WTC11 (cell line): Measurements from ENCODE around the gene FHAD1. TPM values are rescaled to one million over a fixed set of nuclear protein-coding genes. Genes with fewer than 3 reads are reported as not detected.

ENCODE experiments used
- ATAC-seq: fragments of 200-7000 bp; cut with Tn5 transposase; 2 replicates; pipeline ENCODE4 v1.10.0; 2021; ENCODE audit warnings: mild to moderate bottlenecking, moderate library complexity
- CTCF ChIA-PET: fragments of 300-600 bp; sonication (Branson Sonifier 250); formaldehyde crosslinking; loops from one replicate; lab custom pipeline; 2021; ENCODE audit warnings: antibody characterized with exemption; lab: Charles Lee
- POLR2A ChIA-PET: fragments of 350-600 bp; sonication (Branson Sonifier 250); formaldehyde crosslinking; loops from one replicate; lab custom pipeline; 2021; ENCODE audit warnings: antibody characterized with exemption; lab: Charles Lee
- DNase-seq: peaks from one replicate; pipeline ENCODE4 v3.0.0; 2021; ENCODE audit warnings: low spot score
- H3K27ac Mint-ChIP-seq: 2 replicates; pipeline ENCODE4 v1.8.0; 2021; ENCODE audit warnings: mixed read lengths
- H3K27me3 Mint-ChIP-seq: 2 replicates; pipeline ENCODE4 v1.8.0; 2021; ENCODE audit warnings: low read depth, mild to moderate bottlenecking, moderate library complexity, mixed read lengths
- H3K36me3 Mint-ChIP-seq: 2 replicates; pipeline ENCODE4 v1.8.0; 2021; ENCODE audit warnings: mixed read lengths
- H3K4me1 Mint-ChIP-seq: 2 replicates; pipeline ENCODE4 v1.8.0; 2022; ENCODE audit warnings: mixed read lengths
- H3K4me3 Mint-ChIP-seq: 2 replicates; pipeline ENCODE4 v1.8.0; 2021; ENCODE audit warnings: mild to moderate bottlenecking, moderate library complexity, mixed read lengths
- H3K9me3 Mint-ChIP-seq: 2 replicates; pipeline ENCODE4 v1.8.0; 2021; ENCODE audit warnings: mixed read lengths
- ATF6 ChIP-seq: sonication (generic); formaldehyde crosslinking; IDR thresholded peaks from 2 replicates; pipeline ENCODE4 v1.8.1; 2023; ENCODE audit warnings: mild to moderate bottlenecking, missing genetic modification reagents
- CBFB ChIP-seq: sonication (generic); formaldehyde crosslinking; IDR thresholded peaks from 2 replicates; pipeline ENCODE4 v1.8.1; 2022; ENCODE audit warnings: mild to moderate bottlenecking, low read depth, missing genetic modification reagents
- ESRRA ChIP-seq: sonication (generic); formaldehyde crosslinking; IDR thresholded peaks from 2 replicates; pipeline ENCODE4 v1.8.1; 2022; ENCODE audit warnings: mild to moderate bottlenecking, missing genetic modification reagents, borderline replicate concordance
- IRF2 ChIP-seq: sonication (generic); formaldehyde crosslinking; IDR thresholded peaks from 2 replicates; pipeline ENCODE4 v1.8.0; 2022; ENCODE audit warnings: low read depth, missing genetic modification reagents, borderline replicate concordance
- MYBL2 ChIP-seq: sonication (generic); formaldehyde crosslinking; IDR thresholded peaks from 2 replicates; pipeline ENCODE4 v1.8.1; 2023; ENCODE audit warnings: mild to moderate bottlenecking, moderate library complexity, missing genetic modification reagents
- NFATC4 ChIP-seq: fragments of 250-450 bp; sonication (Bioruptor Pico); IDR thresholded peaks from 2 replicates; pipeline ENCODE4 v1.9.0; 2021; ENCODE audit warnings: mild to moderate bottlenecking
- NFYB ChIP-seq: sonication (generic); formaldehyde crosslinking; conservative IDR thresholded peaks from 2 replicates; pipeline ENCODE4 v1.8.0; 2022; ENCODE audit warnings: low read depth, missing genetic modification reagents
- NR2C2 ChIP-seq: sonication (generic); formaldehyde crosslinking; IDR thresholded peaks from 2 replicates; pipeline ENCODE4 v1.8.0; 2022; ENCODE audit warnings: mild to moderate bottlenecking, missing genetic modification reagents
- TEAD4 ChIP-seq: sonication (generic); formaldehyde crosslinking; IDR thresholded peaks from 2 replicates; pipeline ENCODE4 v1.8.0; 2022; ENCODE audit warnings: mild to moderate bottlenecking, missing genetic modification reagents
- TP53 ChIP-seq: sonication (generic); formaldehyde crosslinking; IDR thresholded peaks from 2 replicates; pipeline ENCODE4 v1.8.1; 2023; ENCODE audit warnings: mild to moderate bottlenecking, missing genetic modification reagents
- USF1 ChIP-seq: sonication (generic); formaldehyde crosslinking; IDR thresholded peaks from 2 replicates; pipeline ENCODE4 v1.8.0; 2022; ENCODE audit warnings: mild to moderate bottlenecking, missing genetic modification reagents
- USF2 ChIP-seq: sonication (generic); formaldehyde crosslinking; IDR thresholded peaks from 2 replicates; pipeline ENCODE4 v1.8.1; 2023; ENCODE audit warnings: mild to moderate bottlenecking, missing genetic modification reagents, moderate library complexity
- ZMAT4 ChIP-seq: fragments of 250-450 bp; sonication (Bioruptor Pico); IDR thresholded peaks from 2 replicates; pipeline ENCODE4 v1.9.0; 2021; ENCODE audit warnings: mild to moderate bottlenecking
- ZNF416 ChIP-seq: fragments of 250-450 bp; sonication (Bioruptor Pico); IDR thresholded peaks from 2 replicates; pipeline ENCODE4 v1.9.0; 2021; ENCODE audit warnings: mild to moderate bottlenecking, inconsistent platforms
- ZNF425 ChIP-seq: fragments of 250-450 bp; sonication (Bioruptor Pico); conservative IDR thresholded peaks from 2 replicates; pipeline ENCODE4 v1.9.0; 2021; ENCODE audit warnings: mild to moderate bottlenecking
- ZNF532 ChIP-seq: fragments of 250-450 bp; sonication (Bioruptor Pico); IDR thresholded peaks from 2 replicates; pipeline ENCODE4 v1.9.0; 2021; ENCODE audit warnings: mild to moderate bottlenecking, borderline replicate concordance
- total RNA-seq: library from RNA; stranded (reverse); gene quantifications from 3 replicates; pipeline ENCODE4 v1.2.3, GENCODE V29; 2021

The FHAD1 gene
- total RNA-seq, 1 experiment from 2014 or later = 3.0 TPM

- peaks cover 11% of the 10 kb centered on the region for H3K4me1 Mint-ChIP-seq
- ChIA-PET CTCF (interaction anchor here (0.5 kb wide), 1 partner anchor 44 kb away, joined by 5 read pairs; no protein-coding TSS in a partner anchor), POLR2A (no interaction called here)
- ATAC-seq = no peak
- TF ChIP-seq NFATC4 (CRISPR knock-in tag) (no peak), CBFB (CRISPR knock-in tag) (no peak), ZMAT4 (CRISPR knock-in tag) (no peak)
- H3K4me3 Mint-ChIP-seq = no peak overlapping the region
- H3K27me3 Mint-ChIP-seq = peaks cover 11% of the 10 kb centered on the region
- no peak for DNase-seq
- H3K9me3 Mint-ChIP-seq = no peaks in the 10 kb centered on the region
- H3K27ac Mint-ChIP-seq = no peak overlapping the region
- no peaks in the 10 kb centered on the region for H3K36me3 Mint-ChIP-seq
These were observed 13.3 kb upstream of the FHAD1 start for GRCh38 chr1:15233689-15234088.

GRCh38 chr1:15236321-15236721 is 10.7 kb upstream of the FHAD1 start:
- H3K27me3 Mint-ChIP-seq = peaks cover 11% of the 10 kb centered on the region
- DNase-seq (no peak), ATAC-seq (peak; percentile 69)
- TF ChIP-seq ATF6 (CRISPR knock-in tag) = no peak
- no peak for TF ChIP-seq TEAD4 (CRISPR knock-in tag)
- TF ChIP-seq USF2 (CRISPR knock-in tag) = peak; percentile 88
- no peak for TF ChIP-seq MYBL2 (CRISPR knock-in tag)
- TF ChIP-seq ESRRA (CRISPR knock-in tag) = no peak
- no peak for TF ChIP-seq ZNF532 (CRISPR knock-in tag)
- no peak for TF ChIP-seq TP53 (CRISPR knock-in tag)
- TF ChIP-seq IRF2 (CRISPR knock-in tag) = no peak
- TF ChIP-seq USF1 (CRISPR knock-in tag) = peak; percentile 77
- TF ChIP-seq NFYB (CRISPR knock-in tag) = peak; percentile 46
- TF ChIP-seq ZNF416 (CRISPR knock-in tag) = no peak
- ChIA-PET CTCF (interaction anchor here (0.9 to 1.8 kb wide), 2 partner anchors 8 to 38 kb away, joined by 3 read pairs; no protein-coding TSS in a partner anchor), POLR2A (interaction anchor here (0.6 kb wide), 1 partner anchor 1073 kb away, joined by 6 read pairs; no protein-coding TSS in a partner anchor)
- H3K36me3 Mint-ChIP-seq = no peaks in the 10 kb centered on the region
- H3K4me1 Mint-ChIP-seq = peaks cover 14% of the 10 kb centered on the region
- H3K27ac Mint-ChIP-seq = no peak overlapping the region
- no peaks in the 10 kb centered on the region for H3K9me3 Mint-ChIP-seq
- H3K4me3 Mint-ChIP-seq = no peak overlapping the region

GRCh38 chr1:15236746-15237145 is 10.3 kb upstream of the FHAD1 start:
- CTCF ChIA-PET = interaction anchor here (0.5 to 0.9 kb wide), 2 partner anchors 38 to 841 kb away, joined by 3 read pairs; no protein-coding TSS in a partner anchor
- POLR2A ChIA-PET = interaction anchor here (0.6 kb wide), 2 partner anchors 76 to 1073 kb away, joined by 3 to 6 read pairs; no protein-coding TSS in a partner anchor
- DNase-seq (no peak), ATAC-seq (no peak)
- Mint-ChIP-seq H3K4me3 (no peak overlapping the region), H3K27me3 (peaks cover 11% of the 10 kb centered on the region), H3K4me1 (peaks cover 14% of the 10 kb centered on the region), H3K36me3 (no peaks in the 10 kb centered on the region), H3K27ac (no peak overlapping the region), H3K9me3 (no peaks in the 10 kb centered on the region)
- TF ChIP-seq ZNF425 (no peak), NR2C2 (CRISPR knock-in tag) (no peak)
